Measurements from ENCODE around the gene MED22.

MED22 gene

DNA sequence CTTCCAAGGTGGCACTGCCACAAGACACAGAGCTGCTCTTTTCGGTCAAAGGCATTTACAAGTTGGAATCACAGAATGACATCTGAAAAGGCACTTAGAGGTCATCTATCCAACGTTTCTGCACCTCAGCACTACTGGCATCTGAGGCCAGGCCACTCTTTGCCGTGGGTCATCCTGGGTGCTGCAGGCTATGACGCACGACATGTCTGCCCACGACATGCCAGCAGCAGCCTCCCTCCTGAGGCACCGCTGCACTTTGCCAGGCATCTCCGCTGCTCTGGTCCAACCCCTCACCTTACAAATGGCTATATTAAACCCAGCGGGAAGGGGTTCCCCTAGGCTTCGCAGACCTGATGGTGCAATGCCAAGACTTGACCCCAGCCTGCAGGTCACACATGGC, 19.8 kb upstream of the MED22 start:
- H3K36me3 ChIP-seq (ENCODE audit: control insufficient read depth in 2 of 2, insufficient read depth in 1 of 2, low read length in 2 of 2) = peaks cover 0 to 93% of the 10 kb centered on the region in 2 experiments; a peak in 2 of 3 replicates
- CTCF ChIA-PET = interaction anchor here (1.1 to 1.5 kb wide), 2 partner anchors 8 to 119 kb away, joined by 4 read pairs; no protein-coding TSS in a partner anchor
- POLR2A ChIA-PET = interaction anchor here (1.6 to 2.9 kb wide), 2 partner anchors 14 to 19 kb away, joined by 4 to 18 read pairs; partner anchors contain the start of genes MED22 and RPL7A

DNA sequence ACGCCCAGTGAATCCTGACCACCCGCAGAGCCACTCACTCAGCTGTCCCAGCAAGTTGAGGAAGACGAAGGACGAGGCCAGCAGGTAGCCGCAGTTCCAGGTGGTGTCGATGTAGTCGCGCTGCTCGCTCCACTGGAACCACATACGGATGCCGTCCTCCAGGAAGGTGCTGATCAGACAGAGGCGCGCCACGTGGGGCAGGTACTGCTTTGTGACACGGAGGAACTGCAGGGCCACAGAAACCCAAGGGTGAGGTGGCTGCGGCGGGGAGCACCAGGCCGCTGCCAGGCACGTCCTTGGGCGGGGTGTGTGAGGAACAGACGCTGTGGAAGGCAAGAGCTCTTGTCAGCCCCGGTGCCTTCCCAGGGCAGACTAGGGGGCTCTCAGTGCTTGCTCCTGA, 19.3 kb upstream of the MED22 start:
- CTCF ChIA-PET = no interaction called here
- Histone ChIP-seq H3K36me3 (ENCODE audit: control insufficient read depth in 2 of 2, insufficient read depth in 1 of 2, low read length in 2 of 2) (peaks cover 0 to 93% of the 10 kb centered on the region in 2 experiments; a peak in 2 of 3 replicates), H3K4me3 (ENCODE audit: low read depth, low read length) (no peak overlapping the region), H3K4me1 (ENCODE audit: control insufficient read depth, insufficient read depth, low read length) (no peaks in the 10 kb centered on the region), H3K9me3 (ENCODE audit: control insufficient read depth, insufficient read depth, low read depth, low read length) (no peaks in the 10 kb centered on the region), H3K27ac (ENCODE audit: extremely low read depth, low read depth, low read length) (no peak overlapping the region)
- no peak for TF ChIP-seq ZNF391 (tag by site-specific recombination; IDR thresholded peaks at IDR 0.05; ENCODE audit: borderline replicate concordance, low read depth)
- no peak for TF ChIP-seq ZNF169 (tag by site-specific recombination; IDR thresholded peaks at IDR 0.05)
- no peak for TF ChIP-seq ZNF133 (tag by site-specific recombination; IDR thresholded peaks at IDR 0.05)
- no peak for TF ChIP-seq GLI4 (tag by site-specific recombination; IDR thresholded peaks at IDR 0.05)
- POLR2A ChIA-PET = interaction anchor here (0.7 to 5.6 kb wide), 6 partner anchors 7 to 28 kb away, joined by 3 to 35 read pairs (median 12); partner anchors contain the start of genes MED22, RPL7A, SURF1 and SURF4

More for the DNA sequence above, 19.8 kb upstream of the MED22 start:
- TF ChIP-seq KLF16 (tag by site-specific recombination; IDR thresholded peaks at IDR 0.05) (no peak), ZNF560 (tag by site-specific recombination; IDR thresholded peaks at IDR 0.05; ENCODE audit: borderline replicate concordance) (no peak), MZF1 (tag by site-specific recombination; IDR thresholded peaks at IDR 0.05; ENCODE audit: borderline replicate concordance) (no peak), ZNF707 (tag by site-specific recombination; IDR thresholded peaks at IDR 0.05) (no peak), ZNF391 (tag by site-specific recombination; IDR thresholded peaks at IDR 0.05; ENCODE audit: borderline replicate concordance, low read depth) (no peak), ZNF311 (tag by site-specific recombination; IDR thresholded peaks at IDR 0.05; ENCODE audit: borderline replicate concordance) (no peak), KLF10 (tag by site-specific recombination; IDR thresholded peaks at IDR 0.05) (no peak), ZNF670 (tag by site-specific recombination; IDR thresholded peaks at IDR 0.05; ENCODE audit: low read depth) (no peak), ZNF114 (tag by site-specific recombination; IDR thresholded peaks at IDR 0.05) (no peak), GLIS2 (tag by site-specific recombination; IDR thresholded peaks at IDR 0.05) (no peak), ZNF677 (tag by site-specific recombination; IDR thresholded peaks at IDR 0.05) (no peak), ZNF23 (tag by site-specific recombination; IDR thresholded peaks at IDR 0.05; ENCODE audit: borderline replicate concordance) (no peak), ZFP3 (tag by site-specific recombination; IDR thresholded peaks at IDR 0.05; ENCODE audit: low read depth) (no peak), ZFHX2 (tag by site-specific recombination; conservative IDR thresholded peaks at IDR 0.05) (no peak), ZBTB8A (tag by site-specific recombination; IDR thresholded peaks at IDR 0.05) (no peak), ZNF324 (tag by site-specific recombination; IDR thresholded peaks at IDR 0.05) (no peak)
- TF ChIP-seq, protein P1, sequence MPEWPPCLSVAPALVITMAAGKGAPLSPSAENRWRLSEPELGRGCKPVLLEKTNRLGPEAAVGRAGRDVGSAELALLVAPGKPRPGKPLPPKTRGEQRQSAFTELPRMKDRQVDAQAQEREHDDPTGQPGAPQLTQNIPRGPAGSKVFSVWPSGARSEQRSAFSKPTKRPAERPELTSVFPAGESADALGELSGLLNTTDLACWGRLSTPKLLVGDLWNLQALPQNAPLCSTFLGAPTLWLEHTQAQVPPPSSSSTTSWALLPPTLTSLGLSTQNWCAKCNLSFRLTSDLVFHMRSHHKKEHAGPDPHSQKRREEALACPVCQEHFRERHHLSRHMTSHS (tag by site-specific recombination; IDR thresholded peaks at IDR 0.05) = no peak
- TF ChIP-seq, protein P2, sequence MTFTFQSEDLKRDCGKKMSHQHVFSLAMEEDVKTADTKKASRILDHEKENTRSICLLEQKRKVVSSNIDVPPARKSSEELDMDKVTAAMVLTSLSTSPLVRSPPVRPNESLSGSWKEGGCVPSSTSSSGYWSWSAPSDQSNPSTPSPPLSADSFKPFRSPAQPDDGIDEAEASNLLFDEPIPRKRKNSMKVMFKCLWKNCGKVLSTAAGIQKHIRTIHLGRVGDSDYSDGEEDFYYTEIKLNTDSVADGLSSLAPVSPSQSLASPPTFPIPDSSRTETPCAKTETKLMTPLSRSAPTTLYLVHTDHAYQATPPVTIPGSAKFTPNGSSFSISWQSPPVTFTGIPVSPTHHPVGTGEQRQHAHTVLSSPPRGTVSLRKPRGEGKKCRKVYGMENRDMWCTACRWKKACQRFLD (tag by site-specific recombination; IDR thresholded peaks at IDR 0.05) = no peak
- TF ChIP-seq, protein P3, sequence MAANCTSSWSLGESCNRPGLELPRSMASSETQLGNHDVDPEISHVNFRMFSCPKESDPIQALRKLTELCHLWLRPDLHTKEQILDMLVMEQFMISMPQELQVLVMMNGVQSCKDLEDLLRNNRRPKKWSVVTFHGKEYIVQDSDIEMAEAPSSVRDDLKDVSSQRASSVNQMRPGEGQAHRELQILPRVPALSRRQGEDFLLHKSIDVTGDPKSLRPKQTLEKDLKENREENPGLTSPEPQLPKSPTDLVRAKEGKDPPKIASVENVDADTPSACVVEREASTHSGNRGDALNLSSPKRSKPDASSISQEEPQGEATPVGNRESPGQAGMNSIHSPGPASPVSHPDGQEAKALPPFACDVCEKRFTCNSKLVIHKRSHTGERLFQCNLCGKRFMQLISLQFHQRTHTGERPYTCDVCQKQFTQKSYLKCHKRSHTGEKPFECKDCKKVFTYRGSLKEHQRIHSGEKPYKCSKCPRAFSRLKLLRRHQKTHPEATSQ (tag by site-specific recombination; IDR thresholded peaks at IDR 0.05) = no peak
- Histone ChIP-seq H3K27ac (ENCODE audit: extremely low read depth, low read depth, low read length) (no peak overlapping the region), H3K4me1 (ENCODE audit: control insufficient read depth, insufficient read depth, low read length) (no peaks in the 10 kb centered on the region), H3K4me3 (ENCODE audit: low read depth, low read length) (no peak overlapping the region), H3K9me3 (ENCODE audit: control insufficient read depth, insufficient read depth, low read depth, low read length) (no peaks in the 10 kb centered on the region)

All from HEK293 (cell line).